A673 (cell line): ENCODE data around the gene TBCD.

Experiments used
- CTCF ChIP-seq: fragments of 300-800, 200-600 bp; sonication (generic); conservative IDR thresholded peaks from 2 replicates; pipeline ENCODE4 v1.5.1; 2017; ENCODE audit warnings: low read depth, mild to moderate bottlenecking, antibody characterized with exemption, low read length, moderate library complexity, mixed read lengths
- EZH2 ChIP-seq: fragments of 200-600 bp; sonication (generic); IDR thresholded peaks from 2 replicates; pipeline ENCODE4 v1.6.1; 2017; ENCODE audit warnings: borderline replicate concordance, low read depth, mild to moderate bottlenecking, mixed read lengths, antibody characterized with exemption, low read length; ENCODE audit not compliant: poor library complexity, severe bottlenecking

- TF ChIP-seq CTCF (no peak), EZH2 (no peak)
Measured at GRCh38 chr17:82756166-82756565, 4.3 kb downstream of the TBCD start.
